Measurements from ENCODE around the gene ALKBH5.

GRCh38 chr17:18155179-18155578, 28.4 kb upstream of the ALKBH5 start:
- TF ChIP-seq CTCF (IDR thresholded peaks at IDR 0.05) (no peak), POLR2A (IDR thresholded peaks at IDR 0.05) (no peak)
